GM18511 (cell line): ENCODE measurements around the gene FBXW9.
"Not testable (repeated sequence)": the region's sequence is repeated elsewhere in the genome, so short reads cannot be mapped to it uniquely, and the experiment has no call there.

ENCODE experiments used
- ATAC-seq: cut with Tn5 transposase; IDR thresholded peaks from one replicate; pipeline ENCODE4 v1.9.1; 2021; ENCODE audit warnings: mild to moderate bottlenecking, moderate library complexity; ENCODE audit not compliant: unreplicated experiment

FBXW9 gene

GRCh38 chr19:12656899-12657571 is 39.4 kb downstream of the FBXW9 start:
- ATAC-seq, result no peak

DNA sequence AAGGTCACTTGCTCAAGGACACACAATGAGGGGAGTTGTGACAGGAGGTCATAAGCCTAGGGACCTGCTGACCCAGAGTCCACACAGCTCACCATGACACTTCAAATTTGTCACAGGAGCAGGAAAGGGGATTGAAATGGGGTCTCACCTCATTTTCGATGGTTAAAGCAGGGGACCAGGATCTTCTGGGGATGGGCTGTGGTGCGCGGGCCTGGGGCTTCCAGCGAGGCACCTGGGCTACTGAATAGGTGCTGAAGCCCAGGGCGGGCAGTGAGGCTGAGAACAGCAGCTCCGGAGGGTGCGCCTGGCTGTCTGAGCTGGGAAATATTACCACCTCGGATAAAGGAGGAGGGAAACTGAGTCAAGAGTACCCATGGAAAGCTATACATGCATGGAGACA is 40.9 kb downstream of the FBXW9 start:
- ATAC-seq, result no peak

DNA sequence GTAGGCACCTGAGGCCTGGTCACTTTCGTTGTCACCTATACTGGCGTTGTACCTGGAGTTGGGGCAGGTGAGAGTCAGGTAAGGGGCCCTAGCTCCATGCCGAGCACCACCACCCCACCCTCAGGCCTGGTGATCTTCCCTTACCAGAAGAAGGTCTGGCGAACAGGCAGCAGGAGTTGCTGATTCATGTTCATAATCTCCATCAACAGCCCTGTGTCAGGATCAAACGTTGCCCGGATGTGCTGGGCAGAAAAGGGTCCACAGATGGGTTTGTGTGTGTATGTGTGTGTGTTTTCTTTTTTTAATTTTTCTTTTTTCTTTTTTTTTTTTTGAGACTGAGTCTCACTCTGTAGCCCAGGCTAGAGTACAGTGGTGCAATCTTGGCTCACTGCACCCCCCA is 44.2 kb downstream of the FBXW9 start:
- ATAC-seq, result no peak

DNA sequence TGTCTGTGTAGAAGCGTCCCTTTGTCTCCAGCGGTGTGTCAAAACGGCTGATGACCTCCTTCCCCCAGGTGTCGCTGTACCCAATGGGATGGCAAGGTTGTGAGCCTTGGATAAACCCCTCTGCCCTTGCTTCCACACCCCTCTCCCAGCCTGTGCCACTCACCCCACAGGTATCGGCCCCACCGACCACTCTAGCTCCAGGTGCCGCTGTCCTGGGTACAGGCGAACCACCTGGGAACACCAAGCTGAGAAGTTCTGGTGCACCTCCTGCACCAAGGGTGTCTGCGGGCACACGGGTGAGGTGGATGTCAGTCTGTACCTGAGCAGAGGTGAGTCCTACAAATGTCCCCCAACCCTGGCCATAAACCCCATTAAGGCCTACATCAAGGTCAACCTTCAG is 46.5 kb downstream of the FBXW9 start:
- no peak for ATAC-seq

GRCh38 chr19:12648088-12648487 is 48.3 kb downstream of the FBXW9 start:
- ATAC-seq, result no peak

GRCh38 chr19:12647490-12648071 is 48.9 kb downstream of the FBXW9 start:
- ATAC-seq, result no peak

- no peak for ATAC-seq
Measured at GRCh38 chr19:12647047-12647446, 49.4 kb downstream of the FBXW9 start.

- ATAC-seq, result no peak
Measured at GRCh38 chr19:12646551-12646950, 49.9 kb downstream of the FBXW9 start.

DNA sequence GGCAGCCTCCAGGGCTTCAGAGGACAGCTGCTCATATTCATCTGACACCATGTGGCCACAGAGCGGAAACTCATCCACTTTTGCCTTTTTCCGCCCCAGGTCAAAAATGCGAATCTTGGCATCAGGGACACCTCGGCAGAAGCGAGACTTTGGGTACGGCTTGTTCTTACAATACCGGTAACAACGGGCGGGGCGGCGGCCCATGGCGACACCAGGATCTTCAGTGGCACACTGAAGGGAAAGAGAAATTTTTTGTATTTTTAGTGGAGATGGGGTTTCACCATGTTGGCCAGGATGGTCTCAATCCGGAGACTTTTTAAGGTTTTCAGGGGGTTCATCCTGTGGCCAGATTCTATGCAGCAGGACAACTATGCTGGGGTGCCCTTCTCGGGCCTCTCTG is 52.7 kb downstream of the FBXW9 start:
- not testable (repeated sequence) for ATAC-seq

DNA sequence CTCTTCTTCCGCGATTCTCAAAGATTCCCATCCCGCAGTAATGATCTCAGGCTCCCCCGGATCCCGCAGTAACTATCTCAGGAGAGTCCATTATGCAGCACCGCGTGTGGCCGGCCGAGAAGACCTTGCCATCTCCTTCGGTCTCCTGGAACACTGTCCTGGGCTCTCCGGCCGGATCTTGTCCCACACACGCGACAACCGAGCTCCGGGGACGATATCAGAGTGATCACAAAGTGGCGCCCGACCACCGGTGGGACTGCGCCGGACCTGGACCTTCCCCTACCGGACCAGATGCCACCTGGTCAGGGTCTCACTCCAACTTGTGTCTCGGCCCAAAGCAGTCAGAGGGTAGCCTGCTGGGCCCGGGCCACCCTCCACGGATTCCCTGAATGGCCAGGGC is 53.9 kb downstream of the FBXW9 start:
- no peak for ATAC-seq

DNA sequence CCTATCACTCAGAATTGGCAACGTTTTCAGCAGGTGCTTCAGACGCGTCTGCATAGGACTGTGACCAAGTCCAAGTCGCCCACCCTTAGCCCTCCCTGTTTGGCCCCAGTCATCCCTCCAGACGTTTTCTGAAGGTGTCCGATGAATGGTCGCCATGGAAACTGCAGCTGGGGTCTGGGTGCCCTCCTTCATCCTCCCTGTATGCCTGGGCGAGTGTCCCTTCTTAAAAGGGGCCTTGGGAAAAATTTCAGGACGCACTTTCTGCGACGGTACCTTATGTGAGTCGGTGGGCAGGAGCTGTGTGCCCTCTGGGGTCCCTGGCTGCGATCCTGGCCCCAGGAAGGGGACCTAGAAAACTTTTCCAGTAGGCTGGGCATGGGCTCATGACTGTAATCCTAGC is 55.0 kb downstream of the FBXW9 start:
- no peak for ATAC-seq

DNA sequence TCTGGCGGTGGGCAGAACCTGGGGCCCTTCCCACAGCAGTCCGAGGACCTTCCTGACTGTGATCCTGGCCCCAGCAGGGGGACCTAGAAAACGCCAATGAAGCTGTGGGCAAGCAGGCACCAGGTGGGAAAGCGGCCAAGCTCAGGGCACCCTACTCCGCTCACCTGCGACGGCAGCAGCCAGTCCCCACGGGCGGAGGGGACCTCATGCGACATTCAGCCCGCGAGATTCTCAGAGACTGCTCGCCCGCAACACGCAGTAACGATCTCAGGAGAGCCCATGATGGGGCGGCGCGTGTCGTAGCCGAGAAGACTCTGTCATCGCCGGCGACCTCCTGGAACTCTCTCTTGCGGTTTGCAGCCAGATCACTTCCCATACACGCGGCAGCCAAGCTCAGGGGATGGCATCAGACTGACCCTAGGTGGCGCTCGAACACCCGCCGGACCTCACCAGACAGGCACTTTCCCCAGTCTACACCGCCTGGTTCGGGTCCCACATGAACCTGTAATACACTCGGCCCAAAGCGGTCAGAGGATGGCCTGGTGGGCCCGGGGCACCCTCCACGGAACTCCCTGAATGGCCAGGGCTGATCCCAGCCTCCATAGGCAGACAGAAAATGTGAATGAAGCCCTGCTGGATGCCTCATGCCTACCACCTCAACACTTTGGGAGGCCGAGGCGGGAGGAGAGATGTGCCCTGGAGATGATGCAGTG is 56.4 kb downstream of the FBXW9 start:
- ATAC-seq, result no peak
